ENCODE measurements around the gene FAM13C.
"Not testable (repeated sequence)": the region's sequence is repeated elsewhere in the genome, so short reads cannot be mapped to it uniquely, and the experiment has no call there.

The FAM13C gene

DNA sequence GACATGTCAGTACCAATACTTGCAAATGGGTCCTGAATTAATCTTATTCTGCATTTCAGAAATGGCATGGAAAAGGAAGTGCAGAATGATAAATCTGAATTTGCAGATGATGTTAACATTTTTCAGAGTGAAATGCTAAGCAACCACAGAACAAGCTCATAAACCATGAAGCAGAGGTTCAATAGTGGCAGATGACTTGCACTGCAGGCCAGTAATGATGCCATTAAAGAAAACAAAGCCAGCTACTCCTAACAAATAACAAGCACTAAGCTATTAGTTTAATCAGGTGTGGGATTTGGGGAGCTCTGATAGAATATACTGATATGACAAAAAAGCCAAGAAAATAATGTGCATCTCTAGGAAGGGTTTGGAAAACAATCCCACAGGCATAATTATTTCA is 85.4 kb downstream of the FAM13C start:
- no peak for DNase-seq (ENCODE audit: low spot score)

DNA sequence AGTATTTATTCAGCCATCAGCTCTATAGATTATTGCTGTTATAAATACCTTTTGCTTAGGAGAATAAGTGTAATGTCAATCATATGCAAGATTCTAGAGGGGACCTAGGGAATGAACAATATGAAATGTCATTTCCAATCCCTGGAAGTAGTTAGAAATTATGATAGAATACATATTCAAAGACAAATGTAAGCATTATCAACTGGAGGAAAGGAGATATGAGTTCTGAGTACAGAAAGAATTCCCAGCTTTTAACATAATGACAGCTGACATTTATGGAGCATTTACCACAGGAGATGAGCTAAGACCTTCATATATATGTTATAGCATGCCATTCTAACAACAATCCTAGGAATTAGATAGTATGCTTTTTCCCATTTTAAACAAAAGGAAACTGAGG is 86.2 kb downstream of the FAM13C start:
- no peak for DNase-seq (ENCODE audit: low spot score)

DNA sequence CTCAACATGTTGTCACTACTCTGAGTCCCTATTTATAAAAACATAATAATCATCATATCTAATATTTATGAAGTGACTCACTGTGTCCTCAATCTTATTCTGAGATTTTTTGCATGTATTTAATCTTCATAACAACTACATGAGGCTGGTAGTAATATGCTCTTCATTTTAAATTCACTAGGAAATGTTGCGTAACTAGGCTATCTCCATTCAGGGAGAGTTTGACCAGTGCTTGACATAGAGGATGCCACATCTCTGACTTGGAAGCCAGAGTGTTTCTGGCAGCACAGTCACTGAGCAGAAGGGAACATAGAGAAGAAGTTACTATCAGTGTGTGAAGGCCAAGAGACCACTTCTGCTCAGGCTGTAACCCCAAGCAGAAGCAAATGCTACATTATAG is 88.9 kb downstream of the FAM13C start:
- no peak for DNase-seq (ENCODE audit: low spot score)

DNA sequence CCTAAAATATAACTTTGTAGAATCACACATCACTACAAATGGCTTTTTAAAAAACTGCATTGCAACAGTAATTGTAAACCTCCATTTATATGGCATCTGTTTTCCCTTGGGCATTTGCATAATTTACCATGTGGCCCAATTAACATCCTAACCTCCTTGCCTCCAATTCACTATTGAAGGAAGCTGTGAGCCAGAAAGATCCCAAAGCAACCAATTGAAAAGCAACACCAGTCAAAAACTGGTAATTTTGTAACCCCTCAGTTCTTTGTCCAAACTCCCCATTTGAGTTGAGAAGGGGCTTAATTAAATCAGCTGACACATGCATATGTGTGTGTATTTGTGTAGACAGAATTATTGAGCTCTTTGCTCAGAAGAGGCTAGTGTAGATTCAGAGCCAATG is 90.3 kb downstream of the FAM13C start:
- DNase-seq (ENCODE audit: low spot score), result no peak

DNA sequence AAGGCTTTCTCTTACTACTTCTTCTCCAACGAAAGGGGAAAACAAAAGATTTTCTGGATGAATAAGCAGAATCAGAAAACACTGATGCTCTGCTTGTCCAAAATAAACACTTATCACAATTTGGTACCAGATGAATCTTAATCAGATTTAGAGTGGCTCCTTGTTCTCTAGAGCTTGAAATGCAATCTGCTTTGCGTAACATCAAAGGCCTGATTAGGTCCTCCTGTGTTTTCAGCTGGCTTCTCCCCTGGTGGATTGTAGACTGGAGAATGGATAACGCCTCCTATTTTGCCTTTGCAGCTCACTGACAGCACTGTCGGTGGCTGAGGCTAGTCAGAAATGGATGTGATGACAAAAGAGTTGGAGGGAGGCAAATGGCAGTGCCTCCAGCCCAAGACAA is 91.2 kb downstream of the FAM13C start:
- DNase-seq (ENCODE audit: low spot score), result no peak

DNA sequence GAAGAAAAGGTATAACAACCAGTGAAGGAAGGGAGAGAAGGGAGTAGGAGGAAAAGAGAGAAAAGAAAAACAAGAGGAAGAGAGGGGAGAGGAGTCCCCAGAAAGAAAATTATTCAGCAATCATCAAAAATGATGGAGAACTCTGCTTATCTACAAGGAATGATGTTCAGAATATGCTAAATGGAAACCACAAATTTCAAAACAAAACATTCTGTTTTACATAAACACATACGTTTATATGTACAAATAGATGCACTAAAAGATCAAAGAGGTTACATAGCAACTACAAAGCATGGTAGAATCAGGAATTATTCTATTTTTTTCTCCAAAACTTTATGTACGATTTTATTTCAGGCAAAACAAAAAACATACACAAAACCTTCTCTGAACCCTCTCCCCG is 91.9 kb downstream of the FAM13C start:
- DNase-seq (ENCODE audit: low spot score), result no peak

DNA sequence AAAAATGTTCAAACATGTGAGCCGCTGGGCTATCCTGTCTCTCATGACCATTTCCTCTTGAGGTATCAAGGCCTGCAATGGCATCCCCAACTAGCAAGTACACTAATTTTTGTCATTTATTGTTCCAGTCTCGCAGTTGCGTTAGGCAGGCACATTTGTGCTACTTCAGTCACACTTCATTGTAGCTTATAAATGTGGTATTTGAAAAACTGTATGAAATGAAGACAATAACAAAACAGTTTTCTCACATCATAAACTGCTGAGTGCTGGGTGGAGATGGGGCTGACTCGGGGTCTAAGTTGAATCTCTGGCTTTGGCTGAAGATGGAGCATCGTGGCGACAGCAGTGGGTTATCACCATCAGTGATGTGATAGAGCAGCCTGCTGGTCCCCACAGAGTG is 92.7 kb downstream of the FAM13C start:
- no peak for DNase-seq (ENCODE audit: low spot score)

DNA sequence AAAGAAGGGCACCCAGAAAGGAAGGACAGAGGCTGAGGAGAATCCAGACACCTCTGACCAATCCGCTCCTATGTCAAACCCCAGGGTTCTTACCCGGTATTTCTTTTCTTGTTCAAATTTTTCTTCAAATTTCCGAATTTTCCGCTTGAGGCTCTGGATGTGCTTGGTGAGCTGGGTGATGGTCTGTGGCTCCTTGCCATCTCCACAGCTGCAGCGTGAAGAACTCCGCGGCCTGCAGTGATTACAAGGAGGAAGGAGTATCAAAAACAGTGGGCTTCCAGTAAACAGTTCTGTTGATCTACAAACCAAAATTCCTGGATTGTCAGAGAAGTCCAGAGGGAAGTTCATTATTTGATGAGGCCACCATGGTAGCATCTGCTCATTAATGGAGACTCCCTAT is 93.9 kb downstream of the FAM13C start:
- DNase-seq (ENCODE audit: low spot score), result no peak

DNA sequence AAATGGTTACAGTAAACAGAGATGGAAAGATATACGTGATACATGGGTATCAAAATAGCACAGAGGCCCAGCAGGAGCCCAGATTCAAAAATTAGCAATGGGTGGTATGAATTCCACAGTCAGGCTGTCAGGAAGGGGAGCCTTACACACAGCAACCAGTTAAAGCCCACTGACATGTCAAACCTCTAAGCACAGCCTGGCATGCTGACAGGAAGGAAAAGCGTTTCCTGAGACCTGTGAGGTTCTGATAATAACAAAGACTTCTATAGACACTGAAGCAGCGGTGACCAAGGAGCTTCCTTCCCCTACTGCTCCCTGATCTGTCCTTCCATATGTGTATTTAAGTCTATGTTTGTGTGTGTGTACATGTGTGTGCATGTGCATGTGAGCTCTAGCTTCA is 96.0 kb downstream of the FAM13C start:
- DNase-seq (ENCODE audit: low spot score), result no peak

DNA sequence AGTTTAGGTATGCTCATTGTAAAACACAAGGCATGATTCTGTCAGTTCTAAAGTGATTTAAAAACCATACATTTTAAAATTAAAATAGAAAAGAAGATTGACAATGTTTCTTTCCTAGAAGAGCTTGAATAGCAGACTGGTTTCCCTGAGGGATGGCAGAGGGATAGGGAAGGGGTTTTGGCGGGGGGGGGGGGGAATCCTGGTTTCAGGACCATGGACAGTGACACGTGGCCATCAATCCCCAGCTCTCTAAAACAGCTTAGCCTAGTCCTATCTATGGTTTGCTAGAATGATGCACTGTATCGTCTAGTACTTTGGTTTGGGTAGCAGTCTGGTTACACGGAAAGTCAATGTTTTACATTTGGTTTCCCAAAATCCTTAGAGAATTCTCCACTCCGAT is 97.2 kb downstream of the FAM13C start:
- DNase-seq (ENCODE audit: low spot score), result no peak

DNA sequence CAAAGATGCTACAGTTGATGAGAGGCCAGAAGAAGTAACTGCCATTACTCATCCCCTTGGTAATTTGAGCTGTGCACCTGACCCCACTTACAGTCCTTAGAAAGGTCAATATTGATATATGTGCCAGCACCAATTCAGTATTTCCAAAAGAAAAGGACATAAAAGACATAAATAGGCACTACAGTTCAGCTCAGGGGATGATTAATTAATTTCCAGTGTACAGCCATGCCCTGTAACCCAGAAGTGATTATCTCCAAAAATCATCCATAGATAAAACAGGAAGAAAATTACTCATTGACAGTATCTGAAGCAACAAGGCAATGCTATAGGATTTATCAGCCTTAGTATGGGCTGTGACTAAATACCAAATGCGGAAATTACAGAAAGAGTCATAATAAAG is 103.5 kb downstream of the FAM13C start:
- no peak for DNase-seq (ENCODE audit: low spot score)

DNA sequence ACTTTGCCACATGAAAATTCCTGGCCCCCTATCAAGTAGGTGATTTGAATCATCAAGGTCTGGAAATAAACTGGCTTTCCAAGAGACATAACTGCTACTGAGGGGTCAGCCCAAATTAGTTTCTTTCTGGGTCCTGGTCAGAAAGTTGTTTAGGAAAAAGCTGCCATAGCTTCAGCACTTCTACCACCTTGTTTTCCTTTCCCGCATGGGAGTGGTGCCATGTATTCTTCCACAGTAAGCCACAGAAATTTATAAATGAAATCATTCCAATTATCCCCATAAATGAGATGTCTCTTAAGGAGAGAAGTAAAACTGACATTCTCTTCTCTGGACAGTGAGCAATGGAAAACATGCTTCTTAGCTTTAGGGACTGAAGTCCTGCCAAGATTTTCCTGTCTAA is 105.1 kb downstream of the FAM13C start:
- no peak for DNase-seq (ENCODE audit: low spot score)

DNA sequence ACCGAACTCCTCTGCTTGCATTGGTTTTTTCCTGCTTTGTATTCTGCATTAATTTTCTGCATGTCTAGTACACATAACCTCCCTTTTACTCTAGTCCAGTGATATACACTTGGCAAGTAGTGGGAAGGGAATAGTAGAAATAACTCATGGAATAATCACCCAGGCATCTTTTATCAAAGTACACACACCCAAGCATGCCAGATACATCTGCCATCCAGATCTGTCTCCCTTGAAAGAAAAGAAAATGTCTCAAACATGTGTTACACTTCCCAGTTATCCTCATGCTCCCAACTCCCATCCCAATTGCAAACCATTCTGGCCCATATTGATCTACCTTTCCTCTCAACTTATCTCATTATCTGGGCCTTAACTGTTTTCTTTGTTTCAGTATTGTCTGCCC is 106.9 kb downstream of the FAM13C start:
- no peak for DNase-seq (ENCODE audit: low spot score)

DNA sequence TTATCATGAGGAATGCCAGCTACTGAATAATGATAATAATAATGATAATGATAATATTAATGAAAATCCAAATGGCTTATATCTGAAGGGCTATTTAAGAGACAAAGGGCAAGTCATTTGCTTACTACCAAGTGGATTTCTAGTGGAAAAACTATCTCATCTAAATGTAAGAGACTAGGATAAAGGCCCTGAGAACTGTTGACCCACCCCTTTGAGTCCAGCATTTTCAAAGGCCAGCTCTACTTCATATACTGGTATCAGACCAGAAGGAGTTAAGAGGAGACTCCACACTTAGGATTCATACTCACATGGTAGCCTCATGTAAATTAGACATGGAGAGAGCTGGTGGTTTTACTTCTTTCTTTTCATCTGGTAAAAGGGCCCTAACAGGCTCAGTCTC is 109.9 kb downstream of the FAM13C start:
- DNase-seq (ENCODE audit: low spot score), result no peak

DNA sequence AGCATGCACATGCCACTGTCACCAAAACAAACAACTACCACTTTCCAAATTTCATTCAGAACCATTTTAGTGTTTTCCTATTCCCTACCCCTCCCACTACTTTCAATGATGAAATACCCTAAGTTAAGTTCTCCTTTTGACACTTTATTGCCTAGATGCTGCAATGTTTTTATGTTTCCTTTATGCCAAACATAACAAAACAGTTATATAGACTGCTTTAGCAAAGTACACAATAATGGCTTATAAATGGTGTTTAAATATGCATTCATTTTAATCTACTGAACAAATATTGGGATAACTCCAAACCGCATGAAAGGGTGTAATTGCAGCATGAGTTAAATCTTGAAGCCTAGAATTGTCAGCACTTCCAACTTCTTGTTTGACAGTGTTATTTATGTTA is 116.7 kb downstream of the FAM13C start:
- DNase-seq (ENCODE audit: low spot score), result no peak

DNA sequence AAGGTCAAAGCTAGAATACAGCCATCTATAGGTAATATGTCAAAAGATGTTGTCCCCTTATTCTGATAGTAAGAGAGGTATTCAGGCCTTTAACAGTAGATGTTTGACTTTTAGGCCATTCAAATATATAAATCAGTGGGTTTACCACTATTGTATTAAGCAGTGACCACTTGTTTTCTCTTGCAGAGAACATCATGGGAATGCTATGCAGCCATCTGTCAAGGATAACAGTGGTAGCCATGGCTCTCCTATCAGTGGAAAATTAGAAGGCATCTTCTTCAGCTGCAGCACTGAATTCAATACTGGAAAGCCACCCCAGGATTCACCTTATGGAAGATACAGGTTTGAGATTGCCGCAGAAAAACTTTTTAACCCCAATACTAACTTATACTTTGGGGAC is 117.5 kb downstream of the FAM13C start:
- DNase-seq (ENCODE audit: low spot score), result no peak

DNA sequence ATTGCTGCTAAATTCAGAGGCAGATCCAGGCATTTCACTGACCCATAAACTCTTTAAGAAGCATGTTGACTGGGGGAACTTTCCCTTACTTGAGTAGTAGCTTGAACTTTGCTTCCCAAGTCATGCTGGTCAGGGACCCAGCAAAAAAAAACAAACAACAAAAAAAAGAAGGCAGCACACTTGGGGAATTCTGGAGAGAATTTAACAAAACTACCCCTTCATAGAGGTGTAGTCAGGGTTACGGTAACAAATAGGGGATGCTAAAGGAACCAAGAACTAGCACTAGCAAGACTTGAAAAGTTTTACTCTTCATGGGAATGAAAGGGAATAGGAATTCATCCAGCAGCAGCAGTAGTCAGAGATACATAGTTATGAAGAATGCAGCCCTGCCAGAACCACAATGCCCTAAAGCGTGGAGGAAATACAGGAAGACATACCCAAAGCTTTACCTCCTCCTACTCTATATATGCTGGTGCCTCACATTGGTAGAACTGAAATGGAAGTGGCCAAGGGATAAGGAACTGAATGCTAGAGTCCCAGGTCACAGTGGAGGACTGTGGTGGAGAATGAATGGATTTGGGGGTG is 118.6 kb downstream of the FAM13C start:
- DNase-seq (ENCODE audit: low spot score), result no peak

DNA sequence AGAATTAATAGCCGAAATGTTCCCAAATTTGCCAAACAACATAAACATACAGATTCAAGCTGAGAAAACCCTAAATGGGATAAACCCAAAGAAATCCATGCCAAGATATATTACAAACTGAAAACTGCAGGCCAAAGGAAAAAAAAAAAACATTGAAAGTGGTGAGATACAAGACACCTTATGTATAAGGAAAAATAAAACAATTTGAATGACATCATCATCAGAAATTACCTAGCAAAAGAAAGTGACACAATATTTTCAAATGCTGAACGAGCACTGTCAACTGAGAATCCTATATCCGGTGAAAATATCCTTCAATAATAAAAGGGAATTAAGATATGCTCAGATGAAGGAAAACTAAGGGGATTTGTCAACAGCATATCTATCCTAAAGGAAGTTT is 119.4 kb downstream of the FAM13C start:
- no peak for DNase-seq (ENCODE audit: low spot score)

DNA sequence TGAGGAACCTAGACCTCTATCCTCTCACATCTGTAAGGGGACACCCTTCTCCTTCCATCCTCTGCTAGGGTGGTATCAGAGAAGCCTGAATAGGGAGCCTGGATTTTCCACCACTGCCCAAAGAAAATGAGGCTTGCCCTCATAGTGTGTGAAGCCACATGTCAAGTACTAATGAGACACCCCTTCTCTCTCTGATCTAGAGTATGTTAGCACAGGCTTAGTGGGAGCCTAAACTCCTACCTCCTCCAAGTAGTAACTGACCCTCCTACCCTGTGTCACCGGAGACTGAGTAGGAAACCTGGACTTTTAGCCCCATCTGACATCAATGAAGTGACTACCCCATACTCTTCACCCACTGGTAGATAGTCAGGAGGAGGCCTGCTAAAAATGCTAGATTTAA is 120.3 kb downstream of the FAM13C start:
- DNase-seq (ENCODE audit: low spot score), result no peak

DNA sequence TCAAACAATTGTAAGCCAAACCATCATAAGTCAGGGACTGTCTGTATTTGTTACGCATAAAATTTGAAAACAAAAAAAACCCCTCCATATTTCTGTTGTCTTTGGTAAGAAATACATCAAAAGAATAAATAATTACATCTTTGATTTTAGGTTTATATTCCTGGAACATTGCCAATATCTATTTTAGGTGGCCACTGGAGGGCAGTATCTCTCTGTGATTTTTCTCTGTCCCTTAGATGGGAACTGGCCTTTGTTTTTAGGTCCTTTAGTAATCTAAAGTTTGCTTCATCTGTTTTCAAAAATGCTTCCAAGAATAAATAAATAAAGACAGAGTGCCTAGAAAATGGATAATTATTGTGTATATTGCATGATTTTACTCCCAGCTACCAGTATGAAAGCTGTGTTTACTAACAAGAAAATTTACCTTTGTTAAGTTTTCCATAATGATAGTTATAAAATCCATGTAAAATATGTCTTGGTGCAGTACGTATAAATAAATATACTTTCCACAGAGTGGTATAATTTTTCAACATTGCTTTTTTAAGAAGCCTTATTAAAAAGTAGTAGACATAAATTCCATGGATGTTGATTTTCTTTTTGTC is 121.7 kb downstream of the FAM13C start:
- peak; percentile 43 for DNase-seq (ENCODE audit: low spot score)

DNA sequence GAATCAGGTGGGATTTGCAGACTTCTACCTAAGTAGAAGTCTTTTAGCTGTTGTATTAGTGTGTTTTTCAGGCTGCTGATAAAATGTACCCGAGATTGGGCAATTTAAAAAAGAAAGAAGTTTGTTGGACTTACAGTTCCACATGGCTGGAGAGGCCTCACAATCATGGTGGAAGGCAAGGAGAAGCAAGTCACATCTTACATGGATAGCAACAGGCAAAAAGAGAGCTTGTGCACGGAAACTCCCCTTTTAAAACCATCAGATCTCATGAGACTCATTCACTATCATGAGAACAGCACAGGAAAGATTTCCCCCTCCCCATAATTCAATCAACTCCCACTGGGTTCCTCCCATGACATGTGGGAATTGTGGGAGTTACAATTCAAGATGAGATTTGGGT is 123.2 kb downstream of the FAM13C start:
- DNase-seq (ENCODE audit: low spot score), result not testable (repeated sequence)

DNA sequence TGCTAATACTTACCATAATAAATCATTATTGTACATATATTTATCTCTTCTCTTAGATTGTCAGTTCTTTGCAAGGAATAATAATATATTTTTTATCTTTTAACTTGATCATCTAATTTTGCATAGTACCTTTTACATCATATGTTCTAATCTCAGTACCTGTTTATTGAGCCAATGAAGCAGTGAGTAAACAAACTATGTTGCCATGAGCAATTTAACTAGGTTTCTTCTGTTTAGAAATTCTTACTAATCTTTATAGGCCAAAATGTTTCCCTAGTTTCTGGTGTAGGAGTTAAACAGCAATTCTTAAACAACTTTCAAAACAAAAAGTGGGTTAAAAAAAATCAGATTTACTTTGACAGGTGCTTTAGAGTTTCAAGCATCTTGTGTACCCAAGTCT is 124.6 kb downstream of the FAM13C start:
- no peak for DNase-seq (ENCODE audit: low spot score)

DNA sequence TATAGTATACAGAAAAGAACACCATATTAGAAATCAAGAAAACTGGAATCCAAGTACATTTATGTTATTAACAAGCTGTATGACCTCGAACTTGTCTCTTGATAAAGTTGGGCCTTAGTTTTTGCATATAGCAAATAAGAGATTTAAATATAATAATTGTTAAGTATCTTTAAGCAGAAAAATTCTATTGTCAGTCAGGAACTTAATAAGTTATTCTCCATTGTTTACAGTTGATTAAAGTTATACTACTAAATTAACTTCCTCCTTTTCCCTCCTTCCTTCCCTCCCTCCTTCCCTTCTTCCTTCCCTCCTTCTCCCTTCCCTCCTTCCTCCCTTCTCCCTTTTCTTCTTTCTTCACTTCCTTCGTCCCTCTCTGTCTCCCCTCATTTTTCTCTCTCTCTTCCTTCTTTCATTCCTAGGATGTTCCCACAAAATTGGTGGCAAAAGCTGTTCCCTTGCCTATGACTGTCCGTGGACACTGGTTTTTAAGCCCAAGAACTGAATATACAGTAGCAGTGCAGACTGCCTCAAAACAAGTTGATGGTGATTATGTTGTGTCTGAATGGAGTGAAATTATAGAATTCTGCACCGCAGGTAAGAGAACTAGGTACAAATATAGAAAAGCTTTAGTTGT is 126.2 kb downstream of the FAM13C start:
- no peak for DNase-seq (ENCODE audit: low spot score)

DNA sequence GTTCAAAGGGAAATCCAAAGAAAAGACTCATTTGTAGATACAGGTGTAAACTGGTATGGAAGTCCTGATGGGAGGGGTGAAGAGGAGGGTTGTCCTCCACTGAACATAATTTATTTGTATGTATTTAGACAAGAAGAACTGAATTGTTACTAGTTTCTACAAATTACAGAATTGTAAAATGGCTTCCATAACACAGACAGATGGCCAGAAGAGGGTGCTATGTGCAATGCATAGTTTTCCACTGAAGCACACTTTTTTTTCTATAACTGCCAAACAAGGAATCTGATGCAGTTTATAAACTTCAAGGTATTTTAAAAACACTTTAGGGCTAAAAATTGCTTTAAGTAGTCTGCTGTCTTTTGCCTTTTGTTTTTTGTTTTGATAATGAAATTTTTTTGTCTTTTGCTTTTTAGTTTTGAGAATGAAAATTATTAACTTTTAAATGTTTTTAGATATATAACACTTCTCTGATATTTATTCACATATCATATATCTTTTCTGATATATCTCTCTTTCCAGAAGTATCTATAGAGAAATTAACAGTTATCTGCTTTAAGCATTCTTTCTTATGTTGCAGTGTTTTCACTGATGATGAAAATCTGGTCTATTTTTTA is 127.4 kb downstream of the FAM13C start:
- DNase-seq (ENCODE audit: low spot score), result no peak

Data from hematopoietic multipotent progenitor cell treated with erythropoietin and hydrocortisone succinate and interleukin-3 and kit ligand, for 15 days (in vitro differentiated cells).